Activated T-helper 1 cell treated with anti-CD3 and anti-CD28 coated beads, Interleukin-12 subunit alpha, Interleukin-12 subunit beta, Interleukin-2, Interleukin-4 antibody, amounts not matched to agents 30 ng/mL and 10 ng/mL and 1 ng/mL, durations not matched to agents 14 hours and 24 hours and 36 hours (primary cell): ENCODE results near the gene GNL2. TPM values are rescaled to one million over a fixed set of nuclear protein-coding genes. Genes with fewer than 3 reads are reported as not detected.

Experiments used
- total RNA-seq: library from RNA; stranded (reverse); gene quantifications from 2 replicates; pipeline ENCODE4 v1.2.3, GENCODE V29; 2022

The GNL2 gene
- total RNA-seq, 1 donor from 2014 or later: 108 TPM

Other genes with a start within 250 kb of the GNL2 start
- 40.4 and 44.0 TPM in 2 replicates for gene ZC3H12A, start 121.4 kb downstream of the GNL2 start, total RNA-seq
- 102 and 103 TPM in 2 replicates for gene MEAF6, start 81.2 kb downstream of the GNL2 start, total RNA-seq
- 28.1 and 30.2 TPM in 2 replicates for gene SNIP1, start 41.6 kb downstream of the GNL2 start, total RNA-seq
- gene DNALI1, start 39.0 kb downstream of the GNL2 start, total RNA-seq: not detected in 2 replicates
- not detected in 2 replicates for gene RSPO1, start 39.0 kb upstream of the GNL2 start, total RNA-seq
- 33.5 and 37.2 TPM in 2 replicates for gene CDCA8, start 96.6 kb upstream of the GNL2 start, total RNA-seq
- 0.05 and 0.27 TPM in 2 replicates for gene EPHA10, start 169.2 kb upstream of the GNL2 start, total RNA-seq
- 3.6 and 4.0 TPM in 2 replicates for gene MANEAL, start 197.9 kb upstream of the GNL2 start, total RNA-seq
- 30.7 and 33.3 TPM in 2 replicates for gene C1orf122, start 211.9 kb upstream of the GNL2 start, total RNA-seq
- 73.9 and 77.6 TPM in 2 replicates for gene YRDC, start 212.3 kb upstream of the GNL2 start, total RNA-seq